CD14-positive monocyte (primary cell): ENCODE results near the gene CDK6. TPM values are rescaled to one million over a fixed set of nuclear protein-coding genes. Genes with fewer than 3 reads are reported as not detected.

Experiments
- DNase-seq, 3 donors: peaks; one replicate each; pipeline ENCODE4 v3.0.0-alpha.2; 2011 to 2022
- H2AFZ ChIP-seq: 2 replicates; pipeline ENCODE4 v1.6.0; 2012; ENCODE audit warnings: mild to moderate bottlenecking, low read depth, low read length, inconsistent platforms; ENCODE audit not compliant: insufficient read depth, poor library complexity, severe bottlenecking
- H3K27ac ChIP-seq, 2 donors: 1 replicate in 1 of 2; 2 replicates in 1 of 2; pipeline ENCODE4 v1.5.1; 2012 to 2013; ENCODE audit warnings: low read length in 2 of 2, control low read depth in 1 of 2, inconsistent platforms in 1 of 2, low read depth in 1 of 2, mild to moderate bottlenecking in 1 of 2
- H3K27me3 ChIP-seq, 2 donors: one replicate each; pipeline versions ENCODE4 v1.6.0 to v1.6.1; 2011 to 2013; ENCODE audit warnings: low read length in 2 of 2; ENCODE audit not compliant: control insufficient read depth in 2 of 2, insufficient read depth in 2 of 2
- H3K36me3 ChIP-seq, 2 donors: replicated peaks in 1 of 2; 1 replicate in 1 of 2; 2 replicates in 1 of 2; pipeline versions ENCODE4 v1.5.1 to v1.6.1; 2012 to 2013; ENCODE audit warnings: low read length in 2 of 2, control low read depth in 1 of 2, inconsistent platforms in 1 of 2, mild to moderate bottlenecking in 1 of 2; ENCODE audit not compliant: insufficient read depth in 2 of 2, control insufficient read depth in 1 of 2
- H3K4me1 ChIP-seq, 2 donors: 1 replicate in 1 of 2; 2 replicates in 1 of 2; pipeline versions ENCODE4 v1.5.1 to v1.6.1; 2012 to 2013; ENCODE audit warnings: low read length in 2 of 2, control low read depth in 1 of 2, inconsistent platforms in 1 of 2, mild to moderate bottlenecking in 1 of 2, moderate library complexity in 1 of 2; ENCODE audit not compliant: insufficient read depth in 2 of 2, control insufficient read depth in 1 of 2
- H3K4me2 ChIP-seq: replicated peaks from 2 replicates; pipeline ENCODE3; 2012; ENCODE audit warnings: low read length, moderate library complexity, mild to moderate bottlenecking; ENCODE audit not compliant: poor library complexity, severe bottlenecking; ENCODE audit errors: extremely low read depth
- H3K4me3 ChIP-seq, 3 experiments: fragments of 200-600 bp in 1 of 3; sonication (generic) in 1 of 3; replicated peaks in 1 of 3; 1 replicate in 2 of 3; 2 replicates in 1 of 3; pipeline ENCODE4 v1.5.1; 2011 to 2013; ENCODE audit warnings: low read length in 3 of 3, mild to moderate bottlenecking in 3 of 3, control low read depth in 2 of 3, low read depth in 2 of 3, inconsistent platforms in 1 of 3, moderate library complexity in 1 of 3
- H3K79me2 ChIP-seq: 2 replicates; pipeline ENCODE4 v1.6.0; 2012; ENCODE audit warnings: mild to moderate bottlenecking, control low read depth, inconsistent platforms, low read length, moderate library complexity; ENCODE audit not compliant: insufficient read depth
- H3K9ac ChIP-seq: 2 replicates; pipeline ENCODE4 v1.6.0; 2017; ENCODE audit warnings: low read length, mild to moderate bottlenecking; ENCODE audit not compliant: insufficient read depth, poor library complexity, severe bottlenecking
- H3K9me3 ChIP-seq, 2 donors: replicated peaks in 1 of 2; 1 replicate in 1 of 2; 2 replicates in 1 of 2; pipeline versions ENCODE4 v1.5.1 to v1.6.1; 2012 to 2013; ENCODE audit warnings: low read length in 2 of 2, control low read depth in 1 of 2; ENCODE audit not compliant: control insufficient read depth in 1 of 2, insufficient read depth in 1 of 2
- H4K20me1 ChIP-seq: 2 replicates; pipeline ENCODE4 v1.6.0; 2012; ENCODE audit warnings: mild to moderate bottlenecking, low read length, control low read depth, moderate library complexity; ENCODE audit not compliant: insufficient read depth
- H3K27ac Mint-ChIP-seq, 7 donors: one replicate each; pipeline ENCODE4 v1.8.0; 2020; ENCODE audit warnings: mild to moderate bottlenecking in 7 of 7, mixed read lengths in 7 of 7, moderate library complexity in 6 of 7, inconsistent platforms in 2 of 7
- H3K27me3 Mint-ChIP-seq, 3 donors: one replicate each; pipeline ENCODE4 v1.8.0; 2021 to 2022; ENCODE audit warnings: low read depth in 3 of 3, mild to moderate bottlenecking in 3 of 3, mixed read lengths in 3 of 3, moderate library complexity in 3 of 3, inconsistent platforms in 1 of 3
- H3K36me3 Mint-ChIP-seq, 2 donors: one replicate each; pipeline ENCODE4 v1.8.0; 2020; ENCODE audit warnings: mixed read lengths in 2 of 2, inconsistent platforms in 1 of 2, mild to moderate bottlenecking in 1 of 2
- H3K4me1 Mint-ChIP-seq: one replicate; pipeline ENCODE4 v1.8.0; 2020; ENCODE audit warnings: mild to moderate bottlenecking, mixed read lengths
- H3K4me3 Mint-ChIP-seq, 2 donors: one replicate each; pipeline ENCODE4 v1.8.0; 2020; ENCODE audit warnings: mild to moderate bottlenecking in 2 of 2, mixed read lengths in 2 of 2, moderate library complexity in 1 of 2
- H3K9me3 Mint-ChIP-seq, 7 donors: one replicate each; pipeline ENCODE4 v1.8.0; 2020 to 2022; ENCODE audit warnings: mixed read lengths in 7 of 7, mild to moderate bottlenecking in 6 of 7, moderate library complexity in 6 of 7, inconsistent platforms in 2 of 7
- WGBS: methylation state at CpG from one replicate; pipeline ENCODE4 v1.1.5; 2013; ENCODE audit warnings: missing lambda C conversion rate; ENCODE audit not compliant: insufficient coverage; 5-methylcytosine and 5-hydroxymethylcytosine counted together
- intact Hi-C, 2 donors: fragments of 100-400 bp; cut with micrococcal nuclease; formaldehyde crosslinking; loops; one replicate each; pipeline versions ENCODE4 v1.15.0 to v1.15.1; 2023
- polyA plus RNA-seq, 3 donors: library from polyadenylated mRNA; depleted of rRNA in 1 of 3; unstranded in 2 of 3; stranded (reverse) in 1 of 3; fragments of 300-500 nt in 2 of 3; fragments of >200 nt in 1 of 3; fragmentation: Illumina TruSeq in 2 of 3; gene quantifications; 1 replicate in 2 of 3; 2 replicates in 1 of 3; pipeline ENCODE4 v1.2.3, GENCODE V29; 2012 to 2021
- TF ChIP-seq, protein P1 (sequence below): fragments of 200-600 bp; IDR thresholded peaks from one replicate; pipeline ENCODE4 v1.8.0; 2022; ENCODE audit warnings: antibody characterized with exemption, mild to moderate bottlenecking

Gene CDK6
- polyA plus RNA-seq, 3 donors, result 3.4 to 4.3 (median 3.8) TPM

DNA sequence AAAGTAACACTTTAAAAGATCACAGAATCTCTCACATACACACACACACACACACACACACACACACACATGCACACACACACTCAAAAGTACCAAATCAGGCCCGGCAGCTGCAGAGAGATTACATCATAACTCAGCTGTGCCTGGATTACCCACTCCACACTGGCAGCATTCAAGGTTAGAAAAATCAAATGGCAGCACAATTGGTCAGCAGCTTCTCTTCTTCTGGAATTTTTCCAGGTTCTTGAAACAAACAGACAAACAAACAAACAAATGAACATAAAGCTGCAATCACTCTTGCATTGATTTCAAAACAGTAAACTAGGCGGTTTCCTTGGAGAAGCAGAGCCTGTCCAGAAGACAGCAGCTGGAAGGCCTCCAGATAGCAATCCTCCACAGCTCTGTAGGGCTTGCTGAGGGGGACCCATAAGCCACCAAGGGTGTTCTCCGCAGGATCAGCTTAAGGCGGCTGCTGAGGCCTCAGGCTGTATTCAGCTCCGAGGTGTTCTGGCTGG, 221.7 kb downstream of the CDK6 start:
- no peaks in the 10 kb centered on the region for H3K4me1 Mint-ChIP-seq
- H3K9me3 Mint-ChIP-seq, result no peaks in the 10 kb centered on the region
- H3K36me3 Mint-ChIP-seq, result peaks cover 18 to 26% of the 10 kb centered on the region in 2 donors
- H3K27ac Mint-ChIP-seq, result peak overlapping the region in 1 of 7 donors; percentile 28
- intact Hi-C loops, result loop anchor here (10.0 kb wide), 1 partner anchor 440 kb away; no protein-coding TSS in a partner anchor
- no peaks in the 10 kb centered on the region for H3K4me1 ChIP-seq
- peaks cover 9 to 48% of the 10 kb centered on the region in 2 donors for H3K36me3 ChIP-seq
- TF ChIP-seq, protein P1, sequence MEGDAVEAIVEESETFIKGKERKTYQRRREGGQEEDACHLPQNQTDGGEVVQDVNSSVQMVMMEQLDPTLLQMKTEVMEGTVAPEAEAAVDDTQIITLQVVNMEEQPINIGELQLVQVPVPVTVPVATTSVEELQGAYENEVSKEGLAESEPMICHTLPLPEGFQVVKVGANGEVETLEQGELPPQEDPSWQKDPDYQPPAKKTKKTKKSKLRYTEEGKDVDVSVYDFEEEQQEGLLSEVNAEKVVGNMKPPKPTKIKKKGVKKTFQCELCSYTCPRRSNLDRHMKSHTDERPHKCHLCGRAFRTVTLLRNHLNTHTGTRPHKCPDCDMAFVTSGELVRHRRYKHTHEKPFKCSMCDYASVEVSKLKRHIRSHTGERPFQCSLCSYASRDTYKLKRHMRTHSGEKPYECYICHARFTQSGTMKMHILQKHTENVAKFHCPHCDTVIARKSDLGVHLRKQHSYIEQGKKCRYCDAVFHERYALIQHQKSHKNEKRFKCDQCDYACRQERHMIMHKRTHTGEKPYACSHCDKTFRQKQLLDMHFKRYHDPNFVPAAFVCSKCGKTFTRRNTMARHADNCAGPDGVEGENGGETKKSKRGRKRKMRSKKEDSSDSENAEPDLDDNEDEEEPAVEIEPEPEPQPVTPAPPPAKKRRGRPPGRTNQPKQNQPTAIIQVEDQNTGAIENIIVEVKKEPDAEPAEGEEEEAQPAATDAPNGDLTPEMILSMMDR, result no peak
- no peak overlapping the region for H3K4me3 Mint-ChIP-seq
- no peaks in the 10 kb centered on the region for H3K27me3 Mint-ChIP-seq
- no peak overlapping the region for H3K4me2 ChIP-seq
- WGBS, result 95% methylated on average over 4 of the region's 5 CpGs
- no peak overlapping the region for H3K9ac ChIP-seq
- no peaks in the 10 kb centered on the region for H3K9me3 ChIP-seq
- no peaks in the 10 kb centered on the region for H3K27me3 ChIP-seq
- DNase-seq, result no peak
- no peak overlapping the region for H3K4me3 ChIP-seq
- H3K27ac ChIP-seq, result no peak overlapping the region
- H3K79me2 ChIP-seq, result no peaks in the 10 kb centered on the region
- no peak overlapping the region for H2AFZ ChIP-seq
- H4K20me1 ChIP-seq, result no peaks in the 10 kb centered on the region

DNA sequence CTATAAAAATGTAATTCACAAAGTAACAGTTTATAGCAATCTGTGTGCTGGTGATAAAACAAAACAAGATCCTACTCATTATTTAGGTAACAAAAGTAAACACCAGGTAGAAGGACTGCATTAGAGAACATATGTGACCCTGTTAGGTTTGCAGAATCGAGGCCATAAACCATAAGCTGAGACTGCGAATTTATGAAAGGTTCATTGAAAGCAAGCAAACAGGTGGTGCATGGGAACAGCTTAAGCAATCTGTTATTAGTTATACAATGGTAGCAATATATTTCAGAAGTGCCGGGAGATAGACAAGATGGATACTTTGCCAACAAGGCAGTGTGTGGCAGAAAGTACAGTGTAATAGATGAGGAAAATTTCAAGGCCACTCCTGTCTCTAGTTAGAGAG, 222.7 kb downstream of the CDK6 start:
- DNase-seq, result no peak
- H3K4me3 ChIP-seq, result no peak overlapping the region
- no peak overlapping the region for H3K4me3 Mint-ChIP-seq
- H3K27ac Mint-ChIP-seq, result no peak overlapping the region
- H3K36me3 ChIP-seq, result peaks cover 9 to 48% of the 10 kb centered on the region in 2 donors
- no peaks in the 10 kb centered on the region for H3K79me2 ChIP-seq
- H3K9me3 ChIP-seq, result no peaks in the 10 kb centered on the region
- no peaks in the 10 kb centered on the region for H3K9me3 Mint-ChIP-seq
- H4K20me1 ChIP-seq, result no peaks in the 10 kb centered on the region
- H3K9ac ChIP-seq, result no peak overlapping the region
- H3K27me3 Mint-ChIP-seq, result no peaks in the 10 kb centered on the region
- intact Hi-C loops, result loop anchor here (10.0 kb wide), 1 partner anchor 441 kb away; no protein-coding TSS in a partner anchor
- TF ChIP-seq, protein P1, result no peak
- 94% methylated on average over 2 of the region's 3 CpGs for WGBS
- peaks cover 18 to 26% of the 10 kb centered on the region in 2 donors for H3K36me3 Mint-ChIP-seq
- no peak overlapping the region for H3K27ac ChIP-seq
- H3K27me3 ChIP-seq, result no peaks in the 10 kb centered on the region
- no peak overlapping the region for H3K4me2 ChIP-seq
- H3K4me1 ChIP-seq, result no peaks in the 10 kb centered on the region
- H2AFZ ChIP-seq, result no peak overlapping the region
- peaks cover 2% of the 10 kb centered on the region for H3K4me1 Mint-ChIP-seq
